Smooth muscle cell (in vitro differentiated cells): ENCODE data around the gene SUPT6H. TPM values are rescaled to one million over a fixed set of nuclear protein-coding genes. Genes with fewer than 3 reads are reported as not detected.

Experiments
- DNase-seq: peaks from one replicate; lab custom pipeline; 2025; ENCODE audit not compliant: unreplicated experiment; lab: John Stamatoyannopoulos, UW
- H2AFZ ChIP-seq: fragments of 200-600 bp; sonication (generic); 2 replicates; pipeline ENCODE4 v1.6.0; 2016; ENCODE audit warnings: antibody characterized with exemption, low read depth, mild to moderate bottlenecking
- H3F3A ChIP-seq: fragments of 200-600 bp; sonication (generic); 2 replicates; pipeline ENCODE4 v1.6.0; 2017; ENCODE audit warnings: antibody characterized with exemption, low read depth
- H3K27ac ChIP-seq: fragments of 200-600 bp; sonication (generic); 2 replicates; pipeline ENCODE4 v1.5.1; 2016; ENCODE audit warnings: low read depth, mild to moderate bottlenecking
- H3K27me3 ChIP-seq: fragments of 200-600 bp; sonication (generic); 2 replicates; pipeline ENCODE4 v1.6.1; 2016; ENCODE audit warnings: low read depth, mild to moderate bottlenecking
- H3K36me3 ChIP-seq: fragments of 200-600 bp; sonication (generic); 2 replicates; pipeline ENCODE4 v1.5.1; 2016; ENCODE audit warnings: low read depth
- H3K4me1 ChIP-seq: fragments of 200-600 bp; sonication (generic); 2 replicates; pipeline ENCODE4 v1.5.1; 2016; ENCODE audit warnings: low read depth
- H3K4me2 ChIP-seq: fragments of 200-600 bp; sonication (generic); 2 replicates; pipeline ENCODE4 v1.6.0; 2016; ENCODE audit warnings: mild to moderate bottlenecking
- H3K4me3 ChIP-seq: fragments of 200-600 bp; sonication (generic); 2 replicates; pipeline ENCODE4 v1.5.1; 2016; ENCODE audit warnings: mild to moderate bottlenecking
- H3K79me2 ChIP-seq: fragments of 200-600 bp; sonication (generic); 2 replicates; pipeline ENCODE4 v1.6.0; 2016; ENCODE audit warnings: low read depth, mild to moderate bottlenecking
- H3K9ac ChIP-seq: fragments of 200-600 bp; sonication (generic); 2 replicates; pipeline ENCODE4 v1.6.0; 2016; ENCODE audit warnings: low read depth
- H3K9me3 ChIP-seq: fragments of 200-600 bp; sonication (generic); replicated peaks from 2 replicates; pipeline ENCODE4 v1.5.1; 2016; ENCODE audit warnings: low read depth
- H4K20me1 ChIP-seq: fragments of 200-600 bp; sonication (generic); 2 replicates; pipeline ENCODE4 v1.6.0; 2016; ENCODE audit warnings: low read depth
- whole genome bisulfite sequencing: methylation state at CpG from one replicate; pipeline ENCODE4 v1.1.7; 2016; ENCODE audit warnings: low lambda C conversion rate; 5-methylcytosine and 5-hydroxymethylcytosine counted together
- polyA plus RNA-seq: library from polyadenylated mRNA; unstranded; fragments of >200 nt; fragmentation: Nextera tagmentation; extraction: Ambion mirVana; gene quantifications from 2 replicates; pipeline ENCODE4 v1.2.1, GENCODE V29; 2016
- small RNA-seq: library from RNA; depleted of rRNA; stranded (forward); fragments of <200 nt; gene quantifications from one replicate; pipeline ENCODE3, GENCODE V24; 2014
- total RNA-seq: library from RNA; depleted of rRNA; stranded (reverse); fragments of >200 nt; gene quantifications from 2 replicates; pipeline ENCODE4 v1.2.3, GENCODE V29; 2014
- TF ChIP-seq, protein P1 (sequence below): fragments of 200-600 bp; sonication (generic); IDR thresholded peaks from 2 replicates; pipeline ENCODE4 v1.5.1; 2017; ENCODE audit warnings: borderline replicate concordance, mild to moderate bottlenecking, antibody characterized with exemption; ENCODE audit not compliant: insufficient read depth, poor library complexity, severe bottlenecking

Gene SUPT6H
- total and polyA plus RNA-seq, 2 experiments from 2014 or later: 22.4 to 64.0 TPM

DNA sequence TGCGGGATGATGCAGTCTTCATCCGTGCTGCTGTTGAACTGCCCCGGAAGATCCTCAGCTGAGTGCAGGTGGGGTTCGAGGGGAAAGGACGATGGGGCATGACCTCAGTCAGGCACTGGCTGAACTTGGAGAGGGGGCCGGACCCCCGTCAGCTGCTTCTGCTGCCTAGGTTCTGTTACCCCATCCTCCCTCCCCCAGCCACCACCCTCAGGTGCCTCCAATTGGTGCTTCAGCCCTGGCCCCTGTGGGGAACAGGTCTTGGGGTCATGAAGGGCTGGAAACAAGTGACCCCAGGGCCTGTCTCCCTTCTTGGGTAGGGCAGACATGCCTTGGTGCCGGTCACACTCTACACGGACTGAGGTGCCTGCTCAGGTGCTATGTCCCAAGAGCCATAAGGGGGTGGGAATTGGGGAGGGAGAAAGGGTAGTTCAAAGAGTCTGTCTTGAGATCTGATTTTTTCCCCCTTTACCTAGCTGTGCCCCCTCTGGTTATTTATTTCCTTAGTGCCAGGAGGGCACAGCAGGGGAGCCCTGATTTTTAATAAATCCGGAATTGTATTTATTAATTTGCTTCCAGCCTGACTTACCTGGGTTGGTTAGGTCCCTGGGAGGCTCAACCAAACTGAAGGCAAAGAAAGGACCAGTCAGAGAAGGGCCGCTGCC is 87.6 kb downstream of the SUPT6H start:
- 68% methylated on average over 11 of the region's 11 CpGs for WGBS
- TF ChIP-seq, protein P1, sequence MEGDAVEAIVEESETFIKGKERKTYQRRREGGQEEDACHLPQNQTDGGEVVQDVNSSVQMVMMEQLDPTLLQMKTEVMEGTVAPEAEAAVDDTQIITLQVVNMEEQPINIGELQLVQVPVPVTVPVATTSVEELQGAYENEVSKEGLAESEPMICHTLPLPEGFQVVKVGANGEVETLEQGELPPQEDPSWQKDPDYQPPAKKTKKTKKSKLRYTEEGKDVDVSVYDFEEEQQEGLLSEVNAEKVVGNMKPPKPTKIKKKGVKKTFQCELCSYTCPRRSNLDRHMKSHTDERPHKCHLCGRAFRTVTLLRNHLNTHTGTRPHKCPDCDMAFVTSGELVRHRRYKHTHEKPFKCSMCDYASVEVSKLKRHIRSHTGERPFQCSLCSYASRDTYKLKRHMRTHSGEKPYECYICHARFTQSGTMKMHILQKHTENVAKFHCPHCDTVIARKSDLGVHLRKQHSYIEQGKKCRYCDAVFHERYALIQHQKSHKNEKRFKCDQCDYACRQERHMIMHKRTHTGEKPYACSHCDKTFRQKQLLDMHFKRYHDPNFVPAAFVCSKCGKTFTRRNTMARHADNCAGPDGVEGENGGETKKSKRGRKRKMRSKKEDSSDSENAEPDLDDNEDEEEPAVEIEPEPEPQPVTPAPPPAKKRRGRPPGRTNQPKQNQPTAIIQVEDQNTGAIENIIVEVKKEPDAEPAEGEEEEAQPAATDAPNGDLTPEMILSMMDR: no peak
- DNase-seq: no peak
- Histone ChIP-seq H2AFZ (no peak overlapping the region), H4K20me1 (peaks cover 83% of the 10 kb centered on the region), H3K36me3 (no peaks in the 10 kb centered on the region), H3K27ac (peak overlapping the region; percentile 39), H3K4me3 (no peak overlapping the region), H3K9me3 (no peaks in the 10 kb centered on the region), H3K27me3 (no peaks in the 10 kb centered on the region), H3K79me2 (peaks cover 30% of the 10 kb centered on the region), H3K4me1 (peaks cover 12% of the 10 kb centered on the region), H3F3A (peaks cover 43% of the 10 kb centered on the region), H3K9ac (no peak overlapping the region), H3K4me2 (no peak overlapping the region)

DNA sequence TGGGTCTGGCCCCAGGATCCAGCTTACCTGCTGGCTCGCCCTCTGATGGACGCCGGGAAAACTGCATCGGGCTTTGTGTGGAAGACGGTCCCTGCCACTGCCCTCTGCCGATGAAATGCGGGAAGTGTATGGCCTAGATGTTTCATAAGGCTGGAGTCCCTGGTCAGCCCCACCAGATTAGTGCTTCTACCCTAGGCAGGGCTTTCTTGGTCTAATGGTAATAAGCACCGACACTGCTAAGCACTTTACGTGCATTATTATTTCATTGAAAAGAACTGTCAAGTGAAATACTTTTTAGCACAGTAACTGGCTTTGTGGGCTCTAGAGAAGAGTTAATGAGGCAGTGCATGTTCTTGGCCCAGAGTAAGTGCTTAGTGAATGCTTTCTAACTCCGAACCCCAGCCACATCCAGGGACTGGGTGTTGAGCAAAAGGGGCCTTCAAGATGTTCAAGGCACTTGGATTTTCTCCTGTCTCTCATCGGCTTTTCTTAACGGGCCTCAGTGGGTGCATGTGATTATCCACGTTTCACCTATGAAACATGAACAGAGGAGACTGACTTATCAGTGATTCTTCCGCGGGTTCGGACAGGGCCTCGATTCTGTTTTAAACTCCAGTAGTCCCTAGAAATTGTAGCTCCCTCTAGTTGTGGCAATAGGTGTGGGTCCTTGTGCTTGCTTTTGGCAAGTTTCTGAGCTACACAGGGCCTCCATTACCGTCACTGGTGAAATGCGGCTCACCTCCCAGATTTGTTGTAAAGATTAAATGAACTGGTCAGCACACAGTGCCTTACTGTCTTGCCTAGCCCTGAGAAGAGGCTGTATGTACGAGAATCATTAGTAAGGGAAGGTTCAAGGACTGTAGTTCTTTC is 88.4 kb downstream of the SUPT6H start:
- Histone ChIP-seq H3K4me1 (peaks cover 12% of the 10 kb centered on the region), H3K79me2 (peaks cover 23% of the 10 kb centered on the region), H3F3A (peaks cover 35% of the 10 kb centered on the region), H4K20me1 (peaks cover 82% of the 10 kb centered on the region), H3K4me3 (no peak overlapping the region), H3K4me2 (no peak overlapping the region), H3K27me3 (no peaks in the 10 kb centered on the region), H3K27ac (peak overlapping the region; percentile 26), H3K9ac (no peak overlapping the region), H2AFZ (no peak overlapping the region), H3K36me3 (no peaks in the 10 kb centered on the region), H3K9me3 (no peaks in the 10 kb centered on the region)
- TF ChIP-seq, protein P1: peak; percentile 92
- WGBS: 53% methylated on average over 20 of the region's 20 CpGs
- peak; percentile 56 for DNase-seq

DNA sequence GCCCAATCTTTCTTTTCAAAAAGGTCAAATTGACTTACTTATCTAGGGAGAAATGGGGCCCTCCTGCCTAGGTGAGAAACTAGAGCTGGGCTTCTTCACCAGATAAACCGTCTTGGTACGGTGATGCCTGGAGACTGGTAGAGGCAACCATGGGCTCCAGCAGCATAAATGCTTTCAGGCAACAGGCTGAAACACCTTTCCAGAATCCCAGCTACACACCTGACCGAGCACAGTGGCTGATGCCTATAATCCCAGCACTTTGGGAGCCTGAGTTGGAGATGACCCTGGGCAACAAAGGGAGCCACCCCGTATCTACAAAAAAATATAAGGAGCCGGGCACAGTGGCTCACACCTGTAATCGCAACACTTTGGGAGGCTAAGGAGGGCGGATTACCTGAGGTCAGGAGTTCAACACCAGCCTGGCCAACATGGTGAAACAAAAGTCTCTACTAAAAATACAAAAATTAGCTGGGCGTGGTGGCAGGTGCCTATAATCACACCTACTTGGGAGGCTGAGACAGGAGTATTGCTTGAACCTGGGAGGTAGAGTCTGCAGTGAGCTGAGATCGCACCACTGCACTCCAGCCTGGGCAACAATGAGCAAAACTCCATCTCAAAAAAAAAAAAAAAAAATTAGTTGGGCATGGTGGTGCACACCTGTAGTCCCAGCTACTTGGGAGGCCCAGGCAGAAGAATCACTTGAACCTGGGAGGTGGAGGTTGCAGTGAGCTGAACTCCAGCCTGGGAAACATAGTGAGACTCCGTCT is 89.8 kb downstream of the SUPT6H start:
- H3K9me3 ChIP-seq: no peaks in the 10 kb centered on the region
- H3K27me3 ChIP-seq: no peaks in the 10 kb centered on the region
- peaks cover 78% of the 10 kb centered on the region for H4K20me1 ChIP-seq
- H3K79me2 ChIP-seq: peaks cover 9% of the 10 kb centered on the region
- H3F3A ChIP-seq: peaks cover 28% of the 10 kb centered on the region
- H3K4me1 ChIP-seq: no peaks in the 10 kb centered on the region
- DNase-seq: no peak
- H2AFZ ChIP-seq: no peak overlapping the region
- H3K9ac ChIP-seq: no peak overlapping the region
- H3K4me2 ChIP-seq: no peak overlapping the region
- H3K27ac ChIP-seq: no peak overlapping the region
- 96% methylated on average over 10 of the region's 10 CpGs for WGBS
- H3K4me3 ChIP-seq: no peak overlapping the region
- no peaks in the 10 kb centered on the region for H3K36me3 ChIP-seq
- TF ChIP-seq, protein P1: no peak

Small RNAs within 50 kb of the gene (small RNA-seq; reads per million reads assigned to genes)
- gene SNORD42A (not detected), gene SNORD42B (not detected), gene SNORD4A (not detected), gene SNORD4B (not detected)

Other genes starting within 250 kb of the SUPT6H start
- not detected in 2 replicates for gene SLC13A2, start 188.6 kb upstream of the SUPT6H start, total RNA-seq
- gene SLC13A2, start 188.6 kb upstream of the SUPT6H start, polyA plus RNA-seq: not detected in 2 replicates
- 0.36 TPM in 1 of 2 replicates, not detected in the other for gene FOXN1, start 155.9 kb upstream of the SUPT6H start, total RNA-seq
- not detected in 2 replicates for gene FOXN1, start 155.9 kb upstream of the SUPT6H start, polyA plus RNA-seq
- gene UNC119, start 109.6 kb upstream of the SUPT6H start, total RNA-seq: 46.9 and 48.3 TPM in 2 replicates
- gene UNC119, start 109.6 kb upstream of the SUPT6H start, polyA plus RNA-seq: 35.9 and 40.2 TPM in 2 replicates
- 27.4 and 61.3 TPM in 2 replicates for gene PIGS, start 90.7 kb upstream of the SUPT6H start, total RNA-seq
- 69.2 and 75.4 TPM in 2 replicates for gene PIGS, start 90.7 kb upstream of the SUPT6H start, polyA plus RNA-seq
- 72.6 and 106 TPM in 2 replicates for gene ALDOC, start 85.3 kb upstream of the SUPT6H start, total RNA-seq
- 61.7 and 71.5 TPM in 2 replicates for gene ALDOC, start 85.3 kb upstream of the SUPT6H start, polyA plus RNA-seq
- 13.9 and 21.3 TPM in 2 replicates for gene SPAG5, start 63.2 kb upstream of the SUPT6H start, total RNA-seq
- 19.8 and 23.7 TPM in 2 replicates for gene SPAG5, start 63.2 kb upstream of the SUPT6H start, polyA plus RNA-seq
- gene RSKR, start 48.0 kb upstream of the SUPT6H start, total RNA-seq: 2.2 and 3.8 TPM in 2 replicates
- 2.0 and 2.3 TPM in 2 replicates for gene RSKR, start 48.0 kb upstream of the SUPT6H start, polyA plus RNA-seq
- gene BLTP2, start 17.0 kb upstream of the SUPT6H start, total RNA-seq: 63.5 and 93.3 TPM in 2 replicates
- 35.1 and 37.1 TPM in 2 replicates for gene BLTP2, start 17.0 kb upstream of the SUPT6H start, polyA plus RNA-seq
- 78.8 and 88.6 TPM in 2 replicates for gene SDF2, start 299 bp upstream of the SUPT6H start, total RNA-seq
- gene SDF2, start 299 bp upstream of the SUPT6H start, polyA plus RNA-seq: 87.9 and 96.5 TPM in 2 replicates
- 1.9 and 3.0 TPM in 2 replicates for gene PROCA1, start 49.7 kb downstream of the SUPT6H start, total RNA-seq
- 1.8 and 3.0 TPM in 2 replicates for gene PROCA1, start 49.7 kb downstream of the SUPT6H start, polyA plus RNA-seq
- gene RAB34, start 55.7 kb downstream of the SUPT6H start, total RNA-seq: 141 and 208 TPM in 2 replicates
- gene RAB34, start 55.7 kb downstream of the SUPT6H start, polyA plus RNA-seq: 256 and 289 TPM in 2 replicates
- gene RPL23A, start 57.8 kb downstream of the SUPT6H start, total RNA-seq: 626 and 629 TPM in 2 replicates
- gene RPL23A, start 57.8 kb downstream of the SUPT6H start, polyA plus RNA-seq: 1,149 and 1,234 TPM in 2 replicates
- 14.7 and 21.9 TPM in 2 replicates for gene TLCD1, start 64.0 kb downstream of the SUPT6H start, total RNA-seq
- 11.2 and 15.6 TPM in 2 replicates for gene TLCD1, start 64.0 kb downstream of the SUPT6H start, polyA plus RNA-seq
- gene NEK8, start 66.6 kb downstream of the SUPT6H start, total RNA-seq: 1.2 and 2.8 TPM in 2 replicates
- gene NEK8, start 66.6 kb downstream of the SUPT6H start, polyA plus RNA-seq: 4.6 TPM in 2 replicates
- gene TRAF4, start 81.8 kb downstream of the SUPT6H start, total RNA-seq: 82.1 and 97.0 TPM in 2 replicates
- 47.5 and 55.2 TPM in 2 replicates for gene TRAF4, start 81.8 kb downstream of the SUPT6H start, polyA plus RNA-seq
- gene FAM222B, start 180.6 kb downstream of the SUPT6H start, total RNA-seq: 10.6 and 20.5 TPM in 2 replicates
- 28.0 and 35.9 TPM in 2 replicates for gene FAM222B, start 180.6 kb downstream of the SUPT6H start, polyA plus RNA-seq
- 30.0 and 37.6 TPM in 2 replicates for gene ERAL1, start 192.8 kb downstream of the SUPT6H start, total RNA-seq
- gene ERAL1, start 192.8 kb downstream of the SUPT6H start, polyA plus RNA-seq: 58.9 and 59.3 TPM in 2 replicates
- 18.1 and 20.1 TPM in 2 replicates for gene FLOT2, start 235.5 kb downstream of the SUPT6H start, total RNA-seq
- 40.1 and 58.3 TPM in 2 replicates for gene FLOT2, start 235.5 kb downstream of the SUPT6H start, polyA plus RNA-seq
- 6.0 and 8.2 TPM in 2 replicates for gene DHRS13, start 240.9 kb downstream of the SUPT6H start, total RNA-seq
- gene DHRS13, start 240.9 kb downstream of the SUPT6H start, polyA plus RNA-seq: 10.1 and 10.5 TPM in 2 replicates